BJ (cell line): ENCODE data around the gene TCERG1. TPM values are rescaled to one million over a fixed set of nuclear protein-coding genes. Genes with fewer than 3 reads are reported as not detected.
"Not testable (repeated sequence)": the region's sequence is repeated elsewhere in the genome, so short reads cannot be mapped to it uniquely, and the experiment has no call there.

Experiments used
- CTCF ChIA-PET: fragments of 350-600 bp; formaldehyde crosslinking; extraction: SDS; loops from one replicate; lab custom pipeline; 2021; ENCODE audit warnings: antibody characterized with exemption, inconsistent platforms; lab: Yijun Ruan, JAX
- POLR2A ChIA-PET: fragments of 300-600 bp; sonication (Branson Sonifier 250); formaldehyde crosslinking; extraction: SDS; loops from one replicate; lab custom pipeline; 2021; ENCODE audit warnings: antibody characterized with exemption; lab: Charles Lee
- DNase-seq: peaks from one replicate; pipeline ENCODE4 v3.0.0-alpha.2; 2011; ENCODE audit warnings: low read depth
- H3K27me3 ChIP-seq: 2 replicates; pipeline ENCODE4 v1.6.0; 2011; ENCODE audit warnings: low read length; ENCODE audit not compliant: control insufficient read depth, insufficient read depth
- H3K36me3 ChIP-seq: 2 replicates; pipeline ENCODE4 v1.5.1; 2011; ENCODE audit warnings: low read length; ENCODE audit not compliant: control insufficient read depth, insufficient read depth
- H3K4me3 ChIP-seq: 2 replicates; pipeline ENCODE4 v1.5.1; 2011; ENCODE audit warnings: low read depth, mild to moderate bottlenecking, control low read depth, low read length
- CTCF ChIP-seq: IDR thresholded peaks from 2 replicates; pipeline ENCODE4 v1.5.1; 2011; ENCODE audit warnings: low read depth, mild to moderate bottlenecking, control low read depth, inconsistent platforms, low read length, moderate library complexity; ENCODE audit not compliant: insufficient read depth
- polyA plus RNA-seq: library from polyadenylated mRNA; depleted of rRNA; stranded (reverse); fragments of >200 nt; gene quantifications from 2 replicates; pipeline ENCODE4 v1.2.3, GENCODE V29; 2011

Gene TCERG1
- polyA plus RNA-seq, 1 experiment, result 35.9 TPM

- CTCF ChIA-PET, result interaction anchor here (1.9 to 6.9 kb wide), 2 partner anchors 422 kb away, joined by 9 to 101 read pairs; no protein-coding TSS in a partner anchor
- no peak for TF ChIP-seq CTCF
- DNase-seq, result no peak
- H3K36me3 ChIP-seq, result no peaks in the 10 kb centered on the region
- no peak overlapping the region for H3K4me3 ChIP-seq
- POLR2A ChIA-PET, result no interaction called here
- H3K27me3 ChIP-seq, result peaks cover 1% of the 10 kb centered on the region; the same call in 1 of the 2 replicates
These were observed 97.1 kb downstream of the TCERG1 start for GRCh38 chr5:146544232-146544631.

- ChIA-PET POLR2A (no interaction called here), CTCF (interaction anchor here (0.9 to 1.4 kb wide), 5 partner anchors 8 to 18 kb away, joined by 3 to 8 read pairs (median 3); no protein-coding TSS in a partner anchor)
- Histone ChIP-seq H3K27me3 (no peaks in the 10 kb centered on the region), H3K36me3 (no peaks in the 10 kb centered on the region), H3K4me3 (no peak overlapping the region)
- DNase-seq, result no peak
- TF ChIP-seq CTCF, result no peak
These were observed 101.8 kb downstream of the TCERG1 start for GRCh38 chr5:146548781-146549449.

DNA sequence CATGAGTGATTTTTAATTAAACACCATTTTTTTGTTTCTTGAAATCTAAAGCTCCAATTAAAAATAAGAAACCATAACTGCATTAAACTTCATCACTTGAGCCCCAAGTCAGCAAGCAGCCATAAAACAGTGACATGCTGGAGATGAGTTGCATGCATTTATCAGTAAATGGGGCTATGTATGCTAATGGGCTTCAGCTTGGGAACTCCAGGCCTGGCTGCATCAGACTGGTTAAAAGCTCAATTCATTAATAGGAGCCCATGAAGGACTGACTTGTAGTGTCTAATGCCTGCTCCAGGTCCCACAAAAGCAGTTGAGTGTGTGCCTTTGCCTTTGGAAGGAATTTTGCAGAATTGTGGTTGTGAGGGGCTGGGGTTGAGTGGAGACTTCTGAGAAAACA, 102.5 kb downstream of the TCERG1 start:
- Histone ChIP-seq H3K27me3 (no peaks in the 10 kb centered on the region), H3K36me3 (no peaks in the 10 kb centered on the region), H3K4me3 (no peak overlapping the region)
- DNase-seq, result no peak
- ChIA-PET POLR2A (no interaction called here), CTCF (interaction anchor here (0.9 to 1.4 kb wide), 3 partner anchors 9 to 17 kb away, joined by 3 to 8 read pairs (median 4); no protein-coding TSS in a partner anchor)
- no peak for TF ChIP-seq CTCF

- no peaks in the 10 kb centered on the region for H3K27me3 ChIP-seq
- H3K36me3 ChIP-seq, result no peaks in the 10 kb centered on the region
- TF ChIP-seq CTCF, result no peak
- DNase-seq, result no peak
- H3K4me3 ChIP-seq, result no peak overlapping the region
- ChIA-PET POLR2A (no interaction called here), CTCF (interaction anchor here (0.6 to 1.8 kb wide), 3 partner anchors 10 to 255 kb away, joined by 3 to 5 read pairs (median 4); no protein-coding TSS in a partner anchor)
These were observed 106.3 kb downstream of the TCERG1 start for GRCh38 chr5:146553446-146553845.

- H3K36me3 ChIP-seq, DNase-seq, H3K27me3 ChIP-seq, POLR2A ChIA-PET, H3K4me3 ChIP-seq: not testable (repeated sequence)
- CTCF ChIA-PET, result interaction anchor here (1.2 kb wide), 1 partner anchor 9 kb away, joined by 3 read pairs; no protein-coding TSS in a partner anchor
These were observed 109.8 kb downstream of the TCERG1 start for GRCh38 chr5:146556884-146557283.
